H1 (cell line): ENCODE data around the gene SCRG1. TPM values are rescaled to one million over a fixed set of nuclear protein-coding genes. Genes with fewer than 3 reads are reported as not detected.

ENCODE experiments used
- CTCF ChIA-PET: fragments of 300-600 bp; sonication (Branson Sonifier 250); formaldehyde crosslinking; loops from one replicate; lab custom pipeline; 2021; ENCODE audit not compliant: partially characterized antibody; lab: Charles Lee
- POLR2A ChIA-PET: fragments of 300-600 bp; sonication (Branson Sonifier 250); formaldehyde crosslinking; loops from one replicate; lab custom pipeline; 2021; ENCODE audit warnings: inconsistent platforms; ENCODE audit not compliant: partially characterized antibody; lab: Charles Lee
- DNase-seq, 2 experiments: peaks; one replicate each; pipeline versions ENCODE4 v3.0.0 to v3.0.0-alpha.2; 2010 to 2022; ENCODE audit warnings: low spot score in 2 of 2, low read depth in 1 of 2, mixed read lengths in 1 of 2
- FAIRE-seq: peaks from 2 replicates; lab custom pipeline; 2011; peaks lifted over from hg19 to GRCh38; lab: Jason Lieb, UNC
- H2AFZ ChIP-seq: 2 replicates; pipeline ENCODE4 v1.8.1; 2012; ENCODE audit warnings: low read length, inconsistent platforms
- H2AK5ac ChIP-seq: 2 replicates; pipeline ENCODE4 v1.6.1; 2013; ENCODE audit warnings: low read depth, low read length
- H2BK120ac ChIP-seq: replicated peaks from 2 replicates; pipeline ENCODE3; 2013; ENCODE audit warnings: low read depth, low read length, inconsistent platforms
- H2BK12ac ChIP-seq: 2 replicates; pipeline ENCODE4 v1.6.1; 2013; ENCODE audit warnings: low read depth, low read length
- H2BK15ac ChIP-seq: 2 replicates; pipeline ENCODE4 v1.6.1; 2013; ENCODE audit warnings: low read length
- H2BK20ac ChIP-seq: 2 replicates; pipeline ENCODE4 v1.6.1; 2013; ENCODE audit warnings: low read length
- H2BK5ac ChIP-seq: 2 replicates; pipeline ENCODE4 v1.6.1; 2013; ENCODE audit warnings: low read depth, low read length
- H3K14ac ChIP-seq: 2 replicates; pipeline ENCODE4 v1.6.1; 2013; ENCODE audit warnings: inconsistent platforms; ENCODE audit not compliant: insufficient read length
- H3K18ac ChIP-seq: 2 replicates; pipeline ENCODE4 v1.6.1; 2013; ENCODE audit warnings: low read length; ENCODE audit errors: extremely low read depth
- H3K23ac ChIP-seq: 2 replicates; pipeline ENCODE4 v1.6.1; 2013; ENCODE audit warnings: inconsistent platforms; ENCODE audit not compliant: insufficient read length
- H3K23me2 ChIP-seq: 2 replicates; pipeline ENCODE4 v1.6.1; 2013; ENCODE audit warnings: low read depth, low read length
- H3K27ac ChIP-seq: 2 replicates; pipeline ENCODE4 v1.6.1; 2011; ENCODE audit warnings: low read depth, low read length, inconsistent platforms
- H3K27me3 ChIP-seq, 4 experiments: replicated peaks in 1 of 4; 1 replicate in 1 of 4; 2 replicates in 3 of 4; pipeline versions ENCODE4 v1.6.1 to v1.8.1; 2011 to 2013; ENCODE audit warnings: low read length in 3 of 4, mild to moderate bottlenecking in 3 of 4, inconsistent platforms in 2 of 4, mixed read lengths in 2 of 4, moderate library complexity in 1 of 4; ENCODE audit not compliant: control insufficient read depth in 3 of 4, insufficient read depth in 3 of 4; ENCODE audit errors: extremely low read depth in 1 of 4
- H3K36me3 ChIP-seq, 4 experiments: 2 replicates each; pipeline versions ENCODE4 v1.6.1 to v1.8.1; 2011 to 2013; ENCODE audit warnings: mild to moderate bottlenecking in 4 of 4, low read length in 3 of 4, moderate library complexity in 2 of 4, control low read depth in 1 of 4, inconsistent platforms in 1 of 4; ENCODE audit not compliant: insufficient read depth in 4 of 4, control insufficient read depth in 2 of 4
- H3K4ac ChIP-seq: replicated peaks from 2 replicates; pipeline ENCODE3; 2013; ENCODE audit warnings: low read length, low read depth, mixed read lengths, inconsistent platforms; ENCODE audit not compliant: insufficient read length
- H3K4me1 ChIP-seq, 4 experiments: replicated peaks in 1 of 4; 1 replicate in 1 of 4; 2 replicates in 3 of 4; pipeline versions ENCODE4 v1.6.1 to v1.8.1; 2011 to 2013; ENCODE audit warnings: low read length in 3 of 4, inconsistent platforms in 2 of 4, mixed read lengths in 1 of 4; ENCODE audit not compliant: insufficient read depth in 4 of 4, control insufficient read depth in 3 of 4
- H3K4me2 ChIP-seq, 2 experiments: 2 replicates each; pipeline versions ENCODE4 v1.6.1 to v1.8.1; 2011 to 2013; ENCODE audit warnings: low read depth in 2 of 2, low read length in 2 of 2, control low read depth in 1 of 2, inconsistent platforms in 1 of 2, mild to moderate bottlenecking in 1 of 2; ENCODE audit not compliant: insufficient read depth in 1 of 2
- H3K4me3 ChIP-seq, 4 experiments: fragments of 200-600, 300-600 bp in 1 of 4; sonication (generic), shearing (Covaris generic), sonication (Bioruptor Twin) in 1 of 4; 2 replicates each; pipeline versions ENCODE4 v1.5.1 to v1.8.1; 2011 to 2016; ENCODE audit warnings: low read length in 4 of 4, low read depth in 3 of 4, control low read depth in 2 of 4, inconsistent platforms in 2 of 4, mild to moderate bottlenecking in 2 of 4, mixed read lengths in 1 of 4, moderate library complexity in 1 of 4; ENCODE audit not compliant: insufficient read depth in 2 of 4; ENCODE audit errors: extremely low read depth in 1 of 4
- H3K56ac ChIP-seq: replicated peaks from 2 replicates; pipeline ENCODE3; 2013; ENCODE audit warnings: low read depth, mild to moderate bottlenecking, mixed read lengths, low read length, inconsistent platforms; ENCODE audit not compliant: insufficient read length
- H3K79me1 ChIP-seq: 2 replicates; pipeline ENCODE4 v1.6.1; 2013; ENCODE audit warnings: low read depth, low read length, control low read depth
- H3K79me2 ChIP-seq, 2 experiments: 2 replicates each; pipeline versions ENCODE4 v1.6.1 to v1.8.1; 2012 to 2013; ENCODE audit warnings: low read length in 2 of 2, mild to moderate bottlenecking in 2 of 2, inconsistent platforms in 1 of 2; ENCODE audit not compliant: insufficient read depth in 2 of 2, control insufficient read depth in 1 of 2
- H3K9ac ChIP-seq, 4 experiments: replicated peaks in 1 of 4; 1 replicate in 1 of 4; 2 replicates in 3 of 4; pipeline versions ENCODE4 v1.6.1 to v1.8.1; 2011 to 2013; ENCODE audit warnings: low read depth in 3 of 4, low read length in 3 of 4, control low read depth in 2 of 4, mild to moderate bottlenecking in 2 of 4, moderate library complexity in 2 of 4, inconsistent platforms in 1 of 4; ENCODE audit errors: extremely low read depth in 1 of 4
- H3K9me3 ChIP-seq, 2 experiments: 2 replicates each; pipeline versions ENCODE4 v1.6.1 to v1.8.1; 2012 to 2013; ENCODE audit warnings: mild to moderate bottlenecking in 2 of 2, moderate library complexity in 2 of 2, control low read depth in 1 of 2, inconsistent platforms in 1 of 2, low read depth in 1 of 2, low read length in 1 of 2, mixed read lengths in 1 of 2; ENCODE audit not compliant: insufficient read depth in 2 of 2
- H4K20me1 ChIP-seq, 2 experiments: replicated peaks in 1 of 2; 2 replicates each; pipeline versions ENCODE3 to v1.8.1; 2011 to 2013; ENCODE audit warnings: inconsistent platforms in 2 of 2, low read length in 2 of 2, mild to moderate bottlenecking in 1 of 2; ENCODE audit not compliant: insufficient read depth in 2 of 2, control insufficient read depth in 1 of 2
- H4K5ac ChIP-seq: 2 replicates; pipeline ENCODE4 v1.6.1; 2013; ENCODE audit warnings: low read length, low read depth, mixed read lengths, inconsistent platforms; ENCODE audit not compliant: insufficient read length
- H4K8ac ChIP-seq: 2 replicates; pipeline ENCODE4 v1.8.0; 2013; ENCODE audit warnings: mild to moderate bottlenecking, moderate library complexity, low read length, inconsistent platforms; ENCODE audit not compliant: insufficient read depth; ENCODE audit errors: extremely low read depth
- H4K91ac ChIP-seq: replicated peaks from 2 replicates; pipeline ENCODE3; 2013; ENCODE audit warnings: low read length, mixed read lengths, inconsistent platforms; ENCODE audit not compliant: insufficient read length
- ASH2L ChIP-seq: fragments of 200-600, 300-600 bp; sonication (generic); IDR thresholded peaks from one replicate; pipeline ENCODE4 v1.7.1; 2017; ENCODE audit warnings: low read length
- BACH1 ChIP-seq: IDR thresholded peaks from 2 replicates; pipeline ENCODE4 v1.6.1; 2012; ENCODE audit warnings: low read length, improper control_type of control experiment
- CHD2 ChIP-seq: IDR thresholded peaks from 2 replicates; pipeline ENCODE4 v1.6.1; 2012; ENCODE audit warnings: low read length, improper control_type of control experiment
- EP300 ChIP-seq, 2 experiments: IDR thresholded peaks; 1 replicate in 1 of 2; 2 replicates in 1 of 2; pipeline ENCODE4 v1.6.1; 2011 to 2012; ENCODE audit warnings: low read depth in 2 of 2, low read length in 2 of 2, mild to moderate bottlenecking in 2 of 2, borderline replicate concordance in 1 of 2, inconsistent platforms in 1 of 2, moderate library complexity in 1 of 2
- GABPA ChIP-seq: IDR thresholded peaks from 2 replicates; pipeline ENCODE4 v1.6.1; 2011; ENCODE audit warnings: mild to moderate bottlenecking, low read length, moderate library complexity, borderline replicate concordance; ENCODE audit not compliant: insufficient read depth
- JUN ChIP-seq: IDR thresholded peaks from 2 replicates; pipeline ENCODE4 v1.6.1; 2011; ENCODE audit warnings: low read depth, mild to moderate bottlenecking, improper control_type of control experiment, low read length
- KDM5A ChIP-seq: fragments of 200-600 bp; IDR thresholded peaks from 2 replicates; pipeline ENCODE4 v1.7.1; 2012; ENCODE audit warnings: mild to moderate bottlenecking, low read length, inconsistent platforms, mixed read lengths
- NRF1 ChIP-seq: IDR thresholded peaks from 2 replicates; pipeline ENCODE4 v1.6.1; 2011; ENCODE audit warnings: mild to moderate bottlenecking, low read depth, low read length, improper control_type of control experiment
- POU5F1 ChIP-seq: IDR thresholded peaks from 2 replicates; pipeline ENCODE4 v1.6.1; 2011; ENCODE audit warnings: low read depth, mild to moderate bottlenecking, low read length, moderate library complexity
- RBBP5 ChIP-seq: IDR thresholded peaks from 2 replicates; pipeline ENCODE4 v1.7.1; 2012; ENCODE audit warnings: low read depth, mild to moderate bottlenecking, inconsistent platforms, low read length, moderate library complexity, borderline replicate concordance
- RXRA ChIP-seq: IDR thresholded peaks from 2 replicates; pipeline ENCODE4 v1.6.1; 2011; ENCODE audit warnings: low read depth, mild to moderate bottlenecking, low read length, moderate library complexity; ENCODE audit not compliant: insufficient read depth
- TAF1 ChIP-seq: IDR thresholded peaks from 2 replicates; pipeline ENCODE4 v1.6.1; 2011; ENCODE audit warnings: mild to moderate bottlenecking, low read depth, low read length
- TBP ChIP-seq: IDR thresholded peaks from 2 replicates; pipeline ENCODE4 v1.6.1; 2011; ENCODE audit warnings: low read depth, low read length, improper control_type of control experiment
- YY1 ChIP-seq: IDR thresholded peaks from 2 replicates; pipeline ENCODE4 v1.6.1; 2011; ENCODE audit warnings: low read depth, mild to moderate bottlenecking, low read length
- ZNF274 ChIP-seq: IDR thresholded peaks from 2 replicates; pipeline ENCODE4 v1.7.0; 2012; ENCODE audit warnings: low read length, borderline replicate concordance; ENCODE audit errors: extremely low read depth
- WGBS, 2 experiments: shearing (Covaris generic) in 1 of 2; methylation state at CpG; one replicate each; pipeline versions ENCODE4 v1.1.6 to v1.1.7; 2013 to 2015; ENCODE audit warnings: low lambda C conversion rate in 2 of 2, mixed read lengths in 2 of 2, inconsistent platforms in 1 of 2, low coverage in 1 of 2, missing lambda C conversion rate in 1 of 2; ENCODE audit not compliant: insufficient replicate concordance in 2 of 2, insufficient coverage in 1 of 2, insufficient read length in 1 of 2; ENCODE audit errors: extremely low coverage in 1 of 2, missing lambda C conversion rate in 1 of 2; 5-methylcytosine and 5-hydroxymethylcytosine counted together
- polyA plus RNA-seq, 7 experiments: library from polyadenylated mRNA; depleted of rRNA in 3 of 7; stranded (reverse) in 5 of 7; unstranded in 2 of 7; fragments of >200 nt in 5 of 7; fragments of 200-250 nt in 2 of 7; gene quantifications; 1 replicate in 5 of 7; 2 replicates in 1 of 7; 4 replicates in 1 of 7; pipeline versions ENCODE4 v1.2.1 to v1.2.3, GENCODE V29; 2011 to 2013; ENCODE audit warnings: missing spikeins in 2 of 7, mixed read lengths in 2 of 7
- total RNA-seq: library from RNA; stranded (reverse); fragmentation: NEBNext Ultra II Directional; extraction: Animal tissue kit (Norgen Biotek cat#: 25700); gene quantifications from 2 replicates; pipeline ENCODE4 v1.2.1, GENCODE V29; 2021

SCRG1 gene
- total and polyA plus RNA-seq, 2 of the 8 experiments (the other 6 are each of a cell fraction or from before 2014, with no cell fraction given): not detected

DNA sequence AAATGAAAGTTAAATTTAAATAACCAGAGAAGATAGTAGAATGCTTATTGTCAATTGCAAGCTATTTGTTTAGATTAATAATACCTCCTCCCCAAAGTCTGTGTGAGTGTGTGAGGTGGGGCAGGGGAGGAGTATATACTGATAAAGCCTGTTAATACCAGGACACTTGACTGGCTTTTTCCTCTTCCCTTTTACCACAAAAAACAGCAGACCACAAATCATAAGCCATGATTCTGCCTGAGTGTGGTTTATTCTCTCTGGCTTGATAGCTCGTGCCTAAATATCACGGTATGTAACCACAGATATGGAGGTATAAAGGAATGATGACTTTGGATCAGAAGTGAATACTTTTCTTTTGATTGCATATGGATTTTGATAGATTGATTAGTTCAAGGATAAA lies 21.9 kb upstream of the SCRG1 start:
- no peak overlapping the region for H2BK12ac ChIP-seq
- ChIA-PET CTCF (interaction anchor here (0.6 to 4.5 kb wide), 66 partner anchors 9 to 1133 kb away, joined by 3 to 55 read pairs (median 5); partner anchors contain the start of gene SCRG1), POLR2A (interaction anchor here (0.7 to 0.9 kb wide), 2 partner anchors 9 to 74 kb away, joined by 3 read pairs; no protein-coding TSS in a partner anchor)
- H2AFZ ChIP-seq: no peak overlapping the region
- H4K20me1 ChIP-seq: peaks cover 0 to 3% of the 10 kb centered on the region in 2 experiments
- peaks cover 3% of the 10 kb centered on the region; the same call in 1 of the 2 replicates for H3K23me2 ChIP-seq
- H3K23ac ChIP-seq: no peak overlapping the region
- H3K18ac ChIP-seq: no peak overlapping the region
- H3K4me3 ChIP-seq: no peak overlapping the region
- H3K9me3 ChIP-seq: no peaks in the 10 kb centered on the region
- DNase-seq: no peak
- H3K9ac ChIP-seq: peak overlapping the region in 1 of 4 experiments; percentile 34; a peak in 1 of 7 replicates
- no peak overlapping the region for H3K4me2 ChIP-seq
- no peak overlapping the region for H2BK120ac ChIP-seq
- no peaks in the 10 kb centered on the region for H3K4me1 ChIP-seq
- H3K79me1 ChIP-seq: no peaks in the 10 kb centered on the region
- H4K91ac ChIP-seq: no peak overlapping the region
- H2BK20ac ChIP-seq: no peak overlapping the region
- H3K4ac ChIP-seq: no peak overlapping the region
- 89% methylated on average over 2 of the region's 2 CpGs; no CpG with 5 or more reads in 1 of the 2 experiments for WGBS, 2 experiments
- no peak for FAIRE-seq
- H2AK5ac ChIP-seq: no peak overlapping the region
- H3K14ac ChIP-seq: no peak overlapping the region
- no peak overlapping the region for H4K5ac ChIP-seq
- no peak overlapping the region for H2BK15ac ChIP-seq
- H3K36me3 ChIP-seq: no peaks in the 10 kb centered on the region
- H4K8ac ChIP-seq: no peak overlapping the region
- H2BK5ac ChIP-seq: no peak overlapping the region
- no peaks in the 10 kb centered on the region for H3K27me3 ChIP-seq
- no peak overlapping the region for H3K27ac ChIP-seq
- no peaks in the 10 kb centered on the region for H3K79me2 ChIP-seq
- no peak overlapping the region for H3K56ac ChIP-seq
- no peak for TF ChIP-seq KDM5A
- no peak for TF ChIP-seq TBP
- no peak for TF ChIP-seq ASH2L
- TF ChIP-seq YY1: no peak
- TF ChIP-seq ZNF274: no peak
- TF ChIP-seq JUN: no peak
- TF ChIP-seq BACH1: no peak
- no peak for TF ChIP-seq RXRA
- no peak for TF ChIP-seq TAF1
- TF ChIP-seq POU5F1: no peak
- TF ChIP-seq CHD2: no peak
- TF ChIP-seq EP300 (IDR thresholded peaks at IDR 0.05; ENCODE audit: borderline replicate concordance in 1 of 2, low read depth in 2 of 2, low read length in 2 of 2): no peak
- TF ChIP-seq RBBP5: no peak
- no peak for TF ChIP-seq GABPA
- TF ChIP-seq NRF1: no peak
